ENCODE measurements around the gene USP49. TPM values are rescaled to one million over a fixed set of nuclear protein-coding genes. Genes with fewer than 3 reads are reported as not detected.
A peak's percentile ranks its signal among the peaks of the same experiment; 100 is the strongest.

Gene USP49
- total and polyA plus RNA-seq, 11 donors: 0.87 to 3.4 (median 1.7) TPM

GRCh38 chr6:41779336-41779735 is 115.8 kb downstream of the USP49 start:
- 1 to 3% (median 2%) methylated on average over 10 to 16 of the region's 16 CpGs for WGBS, 4 donors
- Histone ChIP-seq H3K27ac (peak overlapping the region in 11 of 12 donors; percentile 21 to 97 (median 60)), H3K4me3 (peak overlapping the region; percentile 61 to 96 (median 79)), H3K9me3 (no peaks in the 10 kb centered on the region), H3K4me1 (peaks cover 3 to 50% (median 23%) of the 10 kb centered on the region in 12 donors), H3K27me3 (no peaks in the 10 kb centered on the region), H3K36me3 (peaks cover 0 to 39% (median 29%) of the 10 kb centered on the region in 9 donors)
- TF ChIP-seq POLR2A (IDR thresholded peaks at IDR 0.05) (no peak), CTCF (IDR thresholded peaks at IDR 0.05) (no peak)
- intact Hi-C loops (cut with DNase I): loop anchor here in 9 of 10 donors (1.0 to 10.0 kb wide), 12 partner anchors 42 to 438 kb away; partner anchors contain the start of genes TFEB (in 6 of the 9) and MRPS10 (in 1 of the 9)
- no peak for ATAC-seq
- no peak for DNase-seq

GRCh38 chr6:41778895-41779294 is 116.3 kb downstream of the USP49 start:
- Histone ChIP-seq H3K9me3 (no peaks in the 10 kb centered on the region), H3K36me3 (peaks cover 0 to 41% (median 33%) of the 10 kb centered on the region in 9 donors), H3K27ac (peak overlapping the region in 3 of 12 donors; percentile 62 to 97 (median 94)), H3K4me3 (peak overlapping the region in 10 of 12 donors; percentile 64 to 96 (median 79)), H3K27me3 (no peaks in the 10 kb centered on the region), H3K4me1 (peaks cover 3 to 45% (median 22%) of the 10 kb centered on the region in 12 donors)
- 28 to 36% (median 29%) methylated on average over 6 of the region's 6 CpGs for WGBS, 4 donors
- intact Hi-C loops (cut with DNase I): loop anchor here in 9 of 10 donors (1.0 to 10.0 kb wide), 12 partner anchors 42 to 438 kb away; partner anchors contain the start of genes TFEB (in 6 of the 9) and MRPS10 (in 1 of the 9)
- no peak for ATAC-seq
- no peak for TF ChIP-seq CTCF (IDR thresholded peaks at IDR 0.05)
- no peak for TF ChIP-seq POLR2A (IDR thresholded peaks at IDR 0.05)
- DNase-seq: no peak

GRCh38 chr6:41777551-41778285 is 117.5 kb downstream of the USP49 start:
- H3K4me3 ChIP-seq: peak overlapping the region in 1 of 12 donors; percentile 1
- no peaks in the 10 kb centered on the region for H3K27me3 ChIP-seq
- H3K36me3 ChIP-seq: peaks cover 0 to 50% (median 45%) of the 10 kb centered on the region in 9 donors
- 77 to 91% (median 87%) methylated on average over 5 of the region's 5 CpGs for WGBS, 4 donors
- no peak for ATAC-seq
- intact Hi-C loops (cut with DNase I): loop anchor here in 8 of 10 donors (2.0 to 10.0 kb wide), 13 partner anchors 40 to 440 kb away; partner anchors contain the start of genes TFEB (in 6 of the 8) and MRPS10 (in 1 of the 8)
- H3K9me3 ChIP-seq: no peaks in the 10 kb centered on the region
- DNase-seq: no peak
- no peak for TF ChIP-seq CTCF (IDR thresholded peaks at IDR 0.05)
- no peak for TF ChIP-seq POLR2A (IDR thresholded peaks at IDR 0.05)
- peak overlapping the region in 1 of 12 donors; percentile 46 for H3K27ac ChIP-seq
- H3K4me1 ChIP-seq: peaks cover 3 to 41% (median 21%) of the 10 kb centered on the region in 12 donors

- 82 to 86% (median 85%) methylated on average over 13 of the region's 13 CpGs for WGBS, 4 donors
- H3K27me3 ChIP-seq: no peaks in the 10 kb centered on the region
- H3K4me3 ChIP-seq: no peak overlapping the region
- H3K9me3 ChIP-seq: no peaks in the 10 kb centered on the region
- TF ChIP-seq POLR2A (IDR thresholded peaks at IDR 0.05) (no peak), CTCF (IDR thresholded peaks at IDR 0.05) (no peak)
- peaks cover 0 to 74% (median 65%) of the 10 kb centered on the region in 9 donors for H3K36me3 ChIP-seq
- ATAC-seq (no peak), DNase-seq (no peak)
- intact Hi-C loops (cut with DNase I): loop anchor here in 8 of 10 donors (2.0 to 10.0 kb wide), 11 partner anchors 38 to 442 kb away; partner anchors contain the start of genes TFEB (in 5 of the 8) and MRPS10 (in 1 of the 8)
- H3K4me1 ChIP-seq: peaks cover 0 to 27% (median 10%) of the 10 kb centered on the region in 12 donors
- no peak overlapping the region for H3K27ac ChIP-seq
Measured at GRCh38 chr6:41775293-41775882, 119.8 kb downstream of the USP49 start.

Measured in heart left ventricle (tissue), 16 donors.